GM18519 (cell line): Measurements from ENCODE around the gene C17orf78.
"Not testable (repeated sequence)": the region's sequence is repeated elsewhere in the genome, so short reads cannot be mapped to it uniquely, and the experiment has no call there.

Experiments
- ATAC-seq: cut with Tn5 transposase; IDR thresholded peaks from one replicate; pipeline ENCODE4 v1.9.1; 2021; ENCODE audit warnings: mild to moderate bottlenecking, moderate library complexity; ENCODE audit not compliant: unreplicated experiment, low FRiP score

The C17orf78 gene

DNA sequence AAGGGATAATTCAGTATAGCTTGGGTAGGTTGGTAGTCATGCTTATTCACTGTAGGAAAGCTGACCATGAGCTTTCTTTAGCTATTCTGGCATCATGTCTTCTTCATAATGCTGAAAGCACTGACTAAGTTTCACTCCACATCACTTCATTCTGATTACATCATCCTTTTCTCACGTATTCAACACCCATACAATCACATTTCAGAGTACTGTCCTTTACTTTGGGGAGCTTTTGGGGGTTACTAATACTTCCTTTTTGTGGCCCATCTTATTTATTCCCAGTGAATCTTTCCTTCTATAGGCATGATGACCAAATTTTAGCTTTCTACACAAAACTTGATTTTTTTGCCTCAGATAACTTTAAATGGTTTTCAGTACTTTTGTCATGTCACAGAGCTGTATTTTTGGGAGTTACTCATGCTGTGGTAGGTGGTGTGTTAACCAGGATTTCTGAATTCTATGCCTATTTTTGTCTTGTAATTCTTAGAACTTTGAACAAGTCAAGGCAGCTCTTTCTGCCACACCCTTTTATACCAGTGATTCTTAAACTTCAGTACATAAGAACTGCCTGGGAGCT is 54.4 kb downstream of the C17orf78 start:
- no peak for ATAC-seq

DNA sequence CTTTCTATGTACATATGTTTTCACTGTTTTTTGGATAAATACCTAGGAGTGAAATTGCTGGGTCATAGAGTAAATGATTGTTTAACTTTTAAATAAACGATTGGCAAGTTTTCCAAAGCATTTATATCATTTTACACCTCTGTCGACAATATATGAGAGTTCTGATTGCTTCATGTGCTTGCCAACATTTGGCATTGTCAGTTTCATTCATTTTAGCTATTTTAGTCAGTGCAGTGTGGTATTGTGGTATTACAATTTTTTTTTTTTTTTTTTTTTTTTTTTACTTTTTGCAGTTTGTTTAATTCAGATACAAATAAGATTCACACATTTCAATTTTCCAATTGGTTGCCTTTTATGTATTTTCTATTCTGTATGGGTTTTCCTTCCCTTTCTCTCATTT is 56.9 kb downstream of the C17orf78 start:
- ATAC-seq, result no peak

DNA sequence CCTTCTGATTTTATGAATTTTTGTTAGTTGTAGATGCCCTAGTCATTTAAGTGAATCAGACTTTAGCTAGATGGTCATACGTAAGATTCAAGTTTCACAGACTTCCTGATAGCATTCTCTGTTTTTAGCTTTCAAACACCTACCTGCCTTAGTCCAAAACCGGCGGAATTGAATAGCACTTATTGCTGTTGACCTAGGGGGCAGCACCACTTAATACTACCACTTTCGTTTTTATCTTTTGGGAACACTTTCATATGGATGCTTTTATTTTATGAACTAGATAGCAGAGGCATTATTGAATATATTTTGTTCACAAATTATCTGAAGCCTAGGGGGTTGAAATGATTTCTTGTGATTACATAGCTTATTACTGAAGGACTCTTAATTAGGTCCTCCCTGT is 62.4 kb downstream of the C17orf78 start:
- ATAC-seq, result no peak

DNA sequence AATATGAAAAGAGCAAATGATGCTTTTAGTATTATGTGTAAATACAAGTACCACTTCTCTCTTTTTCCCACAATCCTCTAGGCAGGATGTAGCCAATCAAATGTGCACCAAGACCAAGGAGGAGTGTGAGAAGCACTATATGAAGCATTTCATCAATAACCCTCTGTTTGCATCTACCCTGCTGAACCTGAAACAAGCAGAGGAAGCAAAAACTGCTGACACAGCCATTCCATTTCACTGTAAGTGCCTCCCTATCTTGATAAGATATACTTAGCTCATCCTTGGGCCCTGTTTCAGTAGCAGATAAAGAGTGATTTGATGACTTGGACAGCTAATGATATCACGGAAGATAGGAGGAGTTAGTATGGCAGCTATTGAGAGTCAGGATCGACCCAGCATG is 64.6 kb downstream of the C17orf78 start:
- ATAC-seq, result no peak

GRCh38 chr17:37441369-37442014 is 65.7 kb downstream of the C17orf78 start:
- ATAC-seq, result not testable (repeated sequence)
